ENCODE measurements around the gene SYT14.

The SYT14 gene

GRCh38 chr1:210214573-210215409 lies 276.8 kb downstream of the SYT14 start:
- DNase-seq = no peak

GRCh38 chr1:210217482-210217881 lies 279.5 kb downstream of the SYT14 start:
- no peak for DNase-seq

GRCh38 chr1:210218047-210218446 lies 280.0 kb downstream of the SYT14 start:
- DNase-seq = no peak
